GM19324 (cell line): ENCODE measurements around the gene TAOK2.
"Not testable (repeated sequence)": the region's sequence is repeated elsewhere in the genome, so short reads cannot be mapped to it uniquely, and the experiment has no call there.

Experiments used
- ATAC-seq: cut with Tn5 transposase; IDR thresholded peaks from one replicate; pipeline ENCODE4 v1.9.1; 2021; ENCODE audit warnings: mild to moderate bottlenecking, moderate library complexity; ENCODE audit not compliant: unreplicated experiment, low FRiP score

TAOK2 gene

DNA sequence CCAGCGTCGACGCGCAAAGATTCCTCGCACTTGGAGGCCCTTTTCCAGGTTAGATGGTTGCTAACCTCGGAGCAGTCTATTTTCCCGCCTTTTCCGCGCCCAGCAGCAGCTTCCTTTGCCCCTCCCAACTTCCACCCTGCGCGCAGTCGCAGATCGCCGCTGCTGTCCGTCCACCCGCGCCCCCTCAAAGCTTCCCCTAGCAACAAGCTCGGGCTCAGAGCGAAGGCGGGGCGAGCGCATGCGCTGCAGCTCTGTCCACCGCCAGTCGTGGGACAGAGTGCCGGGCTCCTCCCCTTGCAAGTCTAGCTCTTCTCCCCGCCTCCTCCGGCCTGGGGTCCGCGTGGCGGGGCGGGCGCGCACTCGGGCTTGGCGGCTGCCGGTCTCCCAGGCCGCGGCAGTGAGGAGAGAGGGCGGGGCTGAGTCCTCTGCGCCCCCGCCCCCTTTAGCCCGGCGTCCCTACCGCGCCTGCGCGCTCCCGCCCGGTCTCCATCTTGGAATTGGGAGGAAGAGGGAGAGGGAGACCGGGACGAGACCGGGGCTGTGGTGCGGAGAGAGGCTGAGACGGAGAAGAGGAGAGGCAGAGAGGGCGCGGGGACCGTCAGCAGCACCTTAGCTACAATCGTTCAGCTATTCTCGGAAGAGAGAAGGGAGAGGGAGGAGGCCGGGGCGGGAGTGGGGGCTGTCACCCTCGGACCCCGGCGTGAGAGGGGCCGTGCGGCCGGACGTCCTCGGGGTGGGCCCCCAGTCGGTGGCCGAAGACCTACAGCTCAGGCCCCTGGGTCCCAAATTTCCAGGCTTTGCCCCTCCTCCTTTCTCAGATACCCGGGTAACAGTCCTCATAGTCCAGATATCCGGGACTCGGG lies at the start of gene TAOK2:
Gene TAOK2 (plus strand): TSS at position 485 of the 863 bp plus-strand sequence. CDS start 3,905 bp downstream, outside the sequence.
- peak; percentile 97 for ATAC-seq

DNA sequence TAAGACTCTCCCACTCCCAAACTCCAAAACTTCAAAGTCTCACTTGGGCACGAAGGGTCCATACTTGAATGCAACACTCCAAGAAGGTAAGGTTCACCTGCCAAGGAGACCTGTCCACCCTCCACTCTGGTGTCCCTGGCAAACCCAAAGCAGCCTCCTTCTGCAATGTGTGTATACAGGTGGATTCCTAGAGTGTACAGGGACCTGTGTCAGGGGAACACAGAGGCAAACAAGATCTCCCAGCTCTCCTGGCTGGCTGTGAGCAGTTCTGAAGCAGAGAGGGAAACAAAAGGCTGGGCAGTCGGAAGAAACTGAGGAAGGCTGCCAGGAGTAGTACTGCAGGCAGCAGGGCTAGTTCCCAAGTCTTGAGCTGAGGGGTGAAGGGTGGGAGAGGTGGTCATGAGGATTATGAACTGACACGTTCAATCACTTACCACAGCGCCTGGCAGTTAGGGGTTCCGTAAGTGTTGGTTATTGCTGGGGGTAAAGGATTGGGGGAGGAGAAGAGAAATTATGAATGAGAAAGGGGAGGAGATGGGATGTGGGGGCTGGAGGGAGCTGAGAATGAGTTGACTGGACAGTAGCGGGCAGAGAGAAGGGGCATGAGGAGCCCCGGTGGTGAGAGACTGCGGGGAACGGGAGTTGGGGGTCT lies 48.4 kb upstream of the TAOK2 start:
- ATAC-seq = no peak

DNA sequence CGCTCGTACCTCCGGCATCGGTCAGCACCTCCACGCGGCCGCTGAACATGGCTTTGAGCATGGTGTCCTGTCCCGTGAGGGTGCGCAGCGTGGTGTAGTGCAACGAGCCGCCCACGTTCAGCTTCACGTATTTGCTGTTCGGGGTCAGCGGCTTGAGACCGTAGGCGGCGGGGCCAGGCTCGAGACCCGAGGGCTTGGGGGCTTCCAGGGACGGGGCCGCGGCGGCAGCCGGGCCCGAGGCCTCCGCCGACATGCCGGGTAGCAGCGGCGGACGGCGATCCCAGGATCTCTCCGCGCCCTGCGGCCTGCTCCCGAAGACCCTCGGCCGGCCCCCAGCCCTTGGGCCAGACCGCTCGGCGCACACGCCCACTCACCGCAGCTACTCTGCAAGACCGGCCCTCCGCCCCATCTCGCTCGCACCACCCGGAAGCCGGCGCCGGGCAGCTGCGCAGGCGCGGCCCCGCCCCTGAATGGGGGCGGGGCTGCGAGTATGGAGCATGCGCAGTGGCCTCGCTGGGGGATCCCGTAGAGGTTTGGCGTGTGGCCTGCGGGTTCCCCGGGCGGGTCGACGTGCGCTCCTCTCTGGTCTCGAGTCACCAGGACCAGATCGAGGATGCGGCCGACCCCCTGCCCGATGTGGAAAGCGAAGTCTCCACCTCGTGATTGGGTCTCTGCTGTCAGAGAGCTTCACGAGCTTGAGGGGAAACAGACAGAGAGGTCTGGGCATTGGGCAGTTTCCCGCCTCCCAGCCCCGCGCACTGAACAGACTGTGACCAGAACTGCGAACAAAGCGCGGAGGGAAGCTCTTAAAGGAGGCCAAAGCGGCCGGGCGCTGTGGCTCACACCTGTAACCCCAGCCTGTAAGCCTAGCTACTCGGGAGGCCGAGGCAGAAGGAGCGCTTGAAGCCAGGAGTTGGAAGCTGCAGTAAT lies 47.6 kb upstream of the TAOK2 start, which contains the start of gene KCTD13:
Gene KCTD13 (minus strand): TSS at position 446 of the 930 bp plus-strand sequence. CDS start 193 bp downstream, at position 253.
- ATAC-seq = peak; percentile 88

DNA sequence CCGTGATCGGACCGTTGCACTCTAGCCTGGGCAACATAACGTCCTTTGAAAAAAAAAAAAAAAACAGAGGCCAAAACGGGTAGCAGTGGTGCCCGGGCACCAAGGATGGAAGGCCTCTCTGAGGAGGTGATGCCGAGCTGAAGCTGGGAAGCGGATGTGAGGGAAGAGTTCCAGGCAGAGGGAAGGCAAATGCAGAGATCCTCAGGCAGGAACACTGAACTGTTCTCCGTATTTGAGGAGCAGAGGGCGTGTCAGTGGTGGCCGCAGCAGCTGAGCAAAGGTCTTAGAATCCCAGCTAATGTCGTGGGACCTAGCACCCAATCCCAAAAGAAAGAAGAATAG lies 47.0 kb upstream of the TAOK2 start:
- ATAC-seq = no peak

DNA sequence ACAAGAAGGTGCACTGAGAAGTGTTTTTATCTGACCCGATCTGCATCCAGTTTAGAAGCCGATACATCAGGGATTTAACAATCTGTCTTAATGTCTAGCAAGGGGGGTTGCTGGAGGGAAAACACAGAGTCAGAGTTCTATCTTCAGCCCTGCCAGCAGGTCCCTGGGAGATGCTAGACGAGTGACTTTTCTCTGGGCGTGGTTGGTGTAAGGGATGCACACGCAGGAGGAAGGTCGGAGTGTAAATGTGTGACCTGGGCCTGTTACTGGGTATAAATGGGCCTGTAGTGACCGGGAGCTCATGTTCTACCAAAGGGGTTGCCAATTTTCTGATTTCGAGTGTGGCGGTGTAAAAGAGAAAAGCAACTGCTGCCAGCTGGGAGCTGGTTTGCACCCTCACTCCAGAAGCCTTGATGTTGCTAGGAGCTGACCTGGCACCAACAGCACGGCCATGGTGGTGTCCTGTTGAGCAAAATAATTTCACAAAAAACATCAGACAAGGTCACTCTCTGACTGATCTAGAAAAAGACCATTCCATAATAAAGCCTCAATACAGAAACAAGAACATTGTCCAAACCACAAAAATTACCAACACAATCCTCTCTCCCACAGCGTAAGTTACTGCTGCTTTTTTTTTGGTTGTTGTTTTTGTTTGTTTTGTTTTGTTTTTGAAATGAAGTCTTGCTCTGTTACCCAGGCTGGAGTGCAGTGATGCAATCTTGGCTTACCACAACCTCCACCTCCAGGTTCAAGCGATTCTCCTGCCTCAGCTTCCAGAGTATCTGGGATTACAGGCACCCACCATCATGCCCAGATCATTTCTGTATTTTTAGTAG lies 46.4 kb upstream of the TAOK2 start:
- no peak for ATAC-seq

DNA sequence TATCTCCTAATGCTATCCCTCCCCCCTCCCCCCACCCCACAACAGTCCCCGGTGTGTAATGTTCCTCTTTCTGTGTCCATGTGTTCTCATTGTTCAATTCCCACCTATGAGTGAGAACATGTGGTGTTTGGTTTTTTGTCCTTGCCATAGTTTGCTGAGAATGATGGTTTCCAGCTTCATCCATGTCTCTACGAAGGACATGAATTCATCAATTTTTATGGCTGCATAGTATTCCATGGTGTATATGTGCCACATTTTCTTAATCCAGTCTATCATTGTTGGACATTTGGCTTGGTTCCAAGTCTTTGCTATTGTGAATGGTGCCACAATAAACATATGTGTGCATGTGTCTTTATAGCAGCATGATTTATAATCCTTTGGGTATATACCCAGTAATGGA lies 41.9 kb upstream of the TAOK2 start:
- ATAC-seq = not testable (repeated sequence)

DNA sequence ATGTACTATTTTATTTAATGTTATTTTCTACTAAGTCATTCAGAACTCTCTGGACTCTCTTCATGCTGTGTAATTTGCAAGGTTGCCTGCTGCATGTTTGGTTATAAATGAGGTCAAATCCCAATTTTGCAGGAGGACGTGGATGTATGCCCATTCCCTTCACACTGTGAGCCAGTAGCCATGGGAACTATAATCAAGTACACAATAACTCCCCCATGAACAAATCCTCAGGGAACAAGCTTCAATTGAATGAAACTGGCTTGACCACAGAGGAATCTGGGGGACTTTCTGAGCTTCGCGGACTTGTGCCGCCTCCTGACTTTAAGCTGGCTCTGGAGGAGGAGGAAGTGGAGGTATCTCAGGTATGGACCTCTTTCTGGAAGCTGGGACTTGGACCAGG lies 33.0 kb upstream of the TAOK2 start:
- ATAC-seq = no peak

DNA sequence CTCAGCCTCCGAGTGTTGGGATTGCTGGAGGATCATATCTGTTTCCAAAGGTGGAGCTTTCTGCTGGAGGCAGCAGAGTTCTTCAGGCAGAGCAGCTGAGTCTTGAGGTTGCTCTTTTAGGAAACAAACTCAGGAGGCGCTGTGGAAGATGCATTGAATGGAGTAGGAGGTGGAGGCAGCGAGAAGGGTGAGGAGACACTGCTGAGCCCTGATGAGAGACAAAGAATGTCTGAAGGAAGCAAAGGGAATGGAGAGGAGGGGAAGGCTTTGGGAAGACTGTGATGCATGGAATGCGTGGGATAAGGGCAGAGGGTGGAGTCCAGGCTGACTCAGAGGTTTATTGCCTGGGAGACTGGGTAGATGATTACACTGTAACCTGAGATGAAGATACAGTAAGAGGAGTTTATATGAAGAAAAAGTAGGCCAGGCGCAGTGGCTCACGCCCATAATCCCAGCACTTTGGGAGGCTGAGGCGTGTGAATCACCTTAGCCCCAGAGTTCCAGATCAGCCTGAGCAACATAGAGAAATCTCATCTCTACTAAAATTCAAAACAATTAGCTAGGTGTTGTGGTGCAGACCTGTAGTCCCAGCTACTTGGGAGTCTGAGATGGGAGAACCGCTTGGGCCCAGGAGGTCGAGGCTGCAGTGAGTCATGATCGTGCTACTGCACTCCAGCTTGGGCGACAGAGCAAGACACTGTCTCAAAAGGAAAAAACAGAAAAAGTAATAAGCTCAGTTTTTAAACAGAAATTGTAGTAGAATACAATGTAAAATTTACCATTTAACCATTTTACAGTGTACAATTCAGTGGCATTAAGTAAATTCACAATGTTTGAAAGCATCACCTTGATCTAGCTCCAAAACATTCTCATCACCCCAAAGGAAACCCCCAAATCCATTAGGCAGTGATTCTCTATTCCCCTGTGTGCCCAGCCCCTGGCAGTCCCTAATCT lies 29.5 kb upstream of the TAOK2 start:
- no peak for ATAC-seq

DNA sequence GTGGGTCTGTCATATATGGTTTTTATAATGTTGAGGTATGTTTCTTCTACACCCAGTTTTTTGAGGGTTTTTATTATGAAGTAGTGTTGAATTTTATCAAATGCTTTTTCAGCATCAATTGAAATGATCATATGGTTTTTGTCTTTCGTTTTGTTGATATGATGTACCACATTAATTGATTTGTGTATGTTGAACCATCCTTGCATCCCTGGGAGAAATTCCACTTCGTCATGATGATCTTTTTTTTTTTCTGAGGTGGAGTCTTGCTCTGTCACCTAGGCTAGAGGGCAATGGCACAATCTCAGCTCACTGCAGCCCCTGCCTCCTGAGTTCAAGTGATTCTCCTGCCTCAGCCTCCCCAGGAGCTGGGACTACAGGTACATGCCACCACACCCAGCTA lies 25.8 kb upstream of the TAOK2 start:
- no peak for ATAC-seq

DNA sequence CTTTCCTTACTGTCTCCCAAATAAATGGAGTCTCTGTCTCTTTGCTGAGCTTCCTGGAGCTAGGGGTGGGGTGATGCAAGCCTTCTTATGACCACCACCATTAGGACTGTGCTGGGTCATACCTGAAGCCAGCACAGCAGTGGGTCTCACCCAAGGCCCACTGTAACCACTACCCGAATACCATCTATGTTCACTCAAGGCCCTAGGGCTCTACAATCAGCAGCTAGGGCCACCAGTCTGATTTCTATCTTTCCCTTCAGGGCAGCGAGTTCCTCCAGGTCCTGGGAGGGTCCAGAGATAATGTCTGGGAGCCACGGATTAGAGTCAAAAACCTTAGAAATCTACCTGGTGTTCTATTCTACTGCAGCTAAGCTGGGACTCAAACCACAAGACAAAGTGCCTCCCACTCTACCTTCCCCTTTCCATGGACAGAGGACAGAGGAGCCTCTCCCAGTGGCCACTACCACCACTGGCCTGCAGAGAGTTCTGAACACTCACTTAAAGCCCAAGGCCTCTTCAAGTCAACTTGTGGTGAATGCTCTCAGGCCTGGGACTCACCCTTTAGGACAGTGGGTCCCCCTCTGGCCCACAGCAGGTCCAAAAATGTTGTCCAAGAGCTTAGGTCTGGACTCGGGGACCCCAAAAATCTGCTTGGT lies 22.7 kb upstream of the TAOK2 start:
- ATAC-seq = no peak

DNA sequence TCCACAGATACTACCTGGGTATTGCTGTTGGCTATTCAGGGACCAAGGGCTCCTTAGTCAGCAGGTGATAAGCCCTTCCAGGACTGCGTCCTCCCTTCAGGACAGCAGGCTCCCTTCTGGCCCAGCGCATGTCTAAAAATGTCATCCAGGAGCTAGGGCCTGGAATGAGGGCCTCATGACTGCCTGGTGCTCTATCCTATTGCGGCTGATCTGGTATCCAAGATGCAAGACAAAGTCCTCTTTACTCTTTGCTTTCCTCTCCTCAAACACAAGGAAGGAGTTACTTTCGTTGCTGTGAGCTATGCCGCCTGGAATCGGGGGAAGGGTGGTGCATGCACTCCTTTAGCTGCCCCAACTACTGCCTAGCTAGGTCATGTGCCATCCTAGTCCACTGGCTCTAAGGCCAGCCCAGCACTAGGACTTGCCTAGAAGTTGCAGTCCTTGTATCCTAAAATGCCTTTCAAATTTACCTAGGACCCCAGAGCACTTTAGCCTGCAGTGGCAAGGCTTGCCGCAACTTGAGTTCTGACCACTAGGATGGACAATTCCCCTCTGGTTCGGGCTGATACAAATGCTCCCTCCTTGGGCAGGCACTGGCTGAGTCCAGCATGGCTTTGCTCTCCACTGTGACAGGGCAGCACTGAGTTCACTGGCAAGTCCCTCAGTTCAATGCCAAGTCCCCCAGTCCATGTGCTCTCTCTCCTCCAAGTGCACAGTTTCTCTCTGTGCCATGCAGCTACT lies 21.9 kb upstream of the TAOK2 start:
- ATAC-seq = no peak

DNA sequence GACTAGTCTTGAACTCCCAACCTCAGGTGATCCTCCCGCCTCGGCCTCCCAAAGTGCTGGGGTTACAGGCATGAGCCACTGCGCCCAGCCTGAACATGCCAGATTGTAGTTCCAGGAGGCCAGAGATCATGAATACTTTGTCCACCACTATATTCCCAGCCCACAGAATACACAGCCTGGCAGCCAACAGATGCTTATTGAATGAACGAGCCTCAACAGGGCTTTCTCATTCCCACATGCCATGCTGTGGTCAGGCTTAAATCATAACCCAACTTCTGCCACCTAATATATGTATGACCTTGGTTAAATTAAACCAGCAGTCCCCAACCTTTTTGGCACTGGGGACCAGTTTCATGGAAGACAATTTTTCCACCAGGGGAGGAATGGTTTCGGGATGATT lies 14.9 kb upstream of the TAOK2 start:
- ATAC-seq = no peak

DNA sequence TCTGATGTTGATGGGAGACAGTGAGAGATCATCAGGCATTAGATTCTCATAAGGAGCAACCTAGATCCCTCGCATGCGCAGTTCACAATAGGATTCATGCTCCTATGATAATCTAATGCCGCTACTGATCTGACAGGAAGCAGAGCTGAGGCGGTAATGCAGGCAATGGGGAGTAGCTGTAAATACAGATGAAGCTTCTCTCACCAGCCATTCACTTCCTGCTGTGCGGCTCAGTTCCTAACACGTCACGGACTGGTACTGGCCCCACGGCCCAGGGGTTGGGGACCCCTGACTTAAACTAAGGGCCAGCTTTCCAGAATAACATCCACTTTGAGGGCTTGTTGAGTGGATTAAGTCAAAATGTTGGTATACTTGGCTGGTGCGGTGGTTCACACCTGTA lies 14.4 kb upstream of the TAOK2 start:
- no peak for ATAC-seq

DNA sequence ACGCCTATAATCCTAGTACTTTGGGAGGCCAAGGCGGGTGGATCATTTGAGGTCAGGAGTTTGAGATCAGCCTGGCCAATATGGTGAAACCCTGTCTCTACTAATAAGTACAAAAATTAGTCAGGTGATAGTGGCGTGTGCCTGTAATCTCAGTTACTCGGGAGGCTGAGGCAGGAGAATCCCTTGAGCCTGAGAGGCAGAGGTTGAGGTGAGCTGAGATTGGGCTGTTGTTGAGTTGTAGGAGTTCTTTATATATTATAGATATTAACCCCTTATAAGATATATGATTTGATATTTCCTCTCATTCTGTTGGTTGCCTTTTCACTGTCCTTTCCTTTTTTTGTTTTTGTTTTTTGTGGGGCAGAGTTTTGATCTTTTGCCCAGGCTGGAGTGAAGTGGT lies 13.8 kb upstream of the TAOK2 start:
- ATAC-seq = not testable (repeated sequence)

DNA sequence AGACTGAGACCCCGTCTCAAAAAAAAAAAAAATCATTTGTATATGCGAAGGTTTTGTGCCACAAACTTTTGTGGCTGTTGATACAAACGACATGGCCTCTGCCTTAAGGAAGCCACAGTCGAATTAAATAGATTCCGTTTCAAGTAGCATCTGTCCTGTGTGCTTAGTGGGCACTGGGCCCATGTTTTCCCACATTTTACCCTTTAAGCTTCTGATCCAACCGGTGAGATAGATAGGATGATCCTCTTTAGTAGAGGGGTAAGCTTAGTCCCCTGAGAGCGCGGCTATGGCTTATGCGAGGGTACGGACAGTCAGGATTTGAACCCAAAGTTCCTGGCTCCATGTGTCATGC lies 12.6 kb upstream of the TAOK2 start:
- ATAC-seq = no peak

DNA sequence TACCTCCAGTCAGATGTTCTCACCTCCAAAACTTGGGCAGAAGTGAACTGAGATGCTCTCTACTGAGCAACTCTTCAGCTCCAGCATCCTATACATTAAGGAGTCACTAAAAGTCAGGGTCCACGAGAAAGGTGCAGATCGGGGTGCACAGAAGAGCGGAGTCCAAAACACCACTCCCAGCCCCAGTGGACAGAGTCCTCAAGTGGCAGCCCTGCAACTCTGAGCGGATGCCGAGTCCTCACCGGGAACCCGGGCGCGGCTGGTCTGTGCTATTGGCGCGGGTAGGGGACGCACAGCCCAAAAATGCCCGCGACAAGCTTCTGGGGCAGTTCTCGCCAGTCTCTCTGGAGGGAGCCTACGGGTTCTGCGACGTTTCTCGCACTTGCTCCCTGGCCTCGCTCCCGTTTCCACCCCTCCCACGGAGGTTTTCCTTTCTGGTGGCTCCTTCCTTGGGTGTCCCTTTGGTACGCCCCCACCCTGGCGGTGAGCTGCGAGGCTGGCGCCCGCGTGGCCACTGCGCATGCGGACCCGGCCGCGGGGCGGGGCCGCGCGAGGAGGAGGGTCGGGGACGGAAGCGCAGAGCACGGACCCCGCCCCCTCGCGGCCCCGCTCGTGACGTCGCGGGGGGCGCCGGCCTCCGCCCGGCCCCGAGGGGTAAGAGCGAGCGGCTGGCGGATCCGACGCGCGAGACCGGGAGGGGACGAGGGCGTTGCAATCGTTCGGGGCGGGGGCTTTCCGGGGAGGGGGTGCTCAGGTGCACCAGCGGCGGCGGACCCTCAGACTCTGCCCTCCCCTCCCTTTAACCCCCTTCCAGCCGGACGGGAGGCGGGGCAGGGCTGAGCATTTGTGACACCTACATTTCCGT lies 12.0 kb upstream of the TAOK2 start, which contains the start of gene TMEM219:
Gene TMEM219 (plus strand): TSS at position 601 of the 865 bp plus-strand sequence. CDS start 1,065 bp downstream, outside the sequence.
- ATAC-seq = peak; percentile 96
